Measurements from ENCODE around the gene DLK1.

The DLK1 gene

DNA sequence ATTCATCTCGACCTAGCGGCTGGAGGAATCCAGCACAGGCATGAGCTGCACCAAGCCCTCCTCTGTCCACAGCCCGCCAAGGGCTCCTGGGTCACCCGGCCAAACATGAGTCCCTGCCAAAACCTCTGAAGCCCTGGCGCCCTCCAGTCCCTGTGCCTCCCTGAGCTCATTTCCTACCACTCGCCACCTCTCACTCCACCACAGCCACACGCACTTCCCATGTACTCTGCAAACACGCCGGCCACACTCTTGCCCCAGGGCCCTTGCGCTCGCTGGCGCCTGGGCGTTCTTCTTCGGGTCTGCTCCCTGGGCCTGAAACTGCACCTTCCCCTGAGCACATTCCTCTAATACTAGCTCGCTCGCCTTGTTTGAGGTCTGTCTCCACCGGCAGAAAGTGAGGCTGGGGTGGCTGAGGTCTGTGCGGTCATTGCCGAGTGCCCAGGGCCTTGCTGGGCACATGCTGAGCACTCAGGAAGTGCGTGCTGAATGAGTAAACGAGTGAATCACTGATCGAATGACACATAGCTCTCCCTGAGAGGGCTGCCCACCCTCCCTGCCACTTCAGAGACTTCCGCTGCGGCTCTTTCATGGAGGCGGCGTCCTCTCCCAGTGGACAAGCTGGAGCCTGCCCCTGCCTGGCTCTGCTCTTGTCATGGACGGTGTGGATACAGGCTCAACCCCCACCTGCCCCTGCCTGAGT, 33.7 kb upstream of the DLK1 start:
- no peak for DNase-seq (ENCODE audit: extremely low read depth in 1 of 2, low read depth in 1 of 2)

DNA sequence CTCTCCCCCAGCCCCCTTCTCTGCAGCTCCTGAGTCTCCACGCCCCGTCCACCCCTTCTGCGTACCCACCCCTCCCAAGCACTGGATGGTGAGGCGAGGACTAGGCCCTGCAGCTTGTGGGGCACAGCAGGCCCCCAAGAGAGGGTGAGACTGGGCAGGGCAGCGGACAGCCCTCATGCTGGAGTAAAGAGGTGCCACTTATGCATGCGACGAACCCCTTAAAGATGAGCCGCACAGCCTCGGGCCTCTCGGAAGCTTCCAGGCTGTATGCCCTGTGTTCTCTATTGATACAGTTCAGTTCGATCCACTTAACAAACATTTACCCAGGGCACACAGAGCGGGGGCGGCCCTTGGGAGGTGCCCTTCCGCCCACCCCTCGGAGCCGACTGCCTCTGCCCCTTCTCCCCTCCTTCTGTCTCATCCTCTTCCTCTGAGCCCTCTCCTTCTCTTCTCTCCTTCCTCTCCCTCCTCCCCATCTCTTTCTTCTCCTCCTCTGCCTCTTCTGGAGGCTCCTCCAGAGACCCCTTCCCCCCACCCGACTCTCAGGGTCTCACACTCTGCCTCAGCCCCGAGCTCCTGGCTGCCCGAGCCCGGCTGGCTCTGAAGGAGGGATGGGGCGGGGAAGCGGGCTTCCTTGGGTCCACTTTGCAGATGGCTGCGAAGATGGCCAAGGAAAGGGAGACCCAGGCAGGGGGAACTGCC, 32.7 kb upstream of the DLK1 start:
- DNase-seq (ENCODE audit: extremely low read depth in 1 of 2, low read depth in 1 of 2), result no peak

- no peak for DNase-seq (ENCODE audit: extremely low read depth in 1 of 2, low read depth in 1 of 2)
Measured at GRCh38 chr14:100694579-100695422, 31.9 kb upstream of the DLK1 start.

GRCh38 chr14:100695423-100695738, 31.3 kb upstream of the DLK1 start:
- DNase-seq (ENCODE audit: extremely low read depth in 1 of 2, low read depth in 1 of 2), result no peak

- DNase-seq (ENCODE audit: extremely low read depth in 1 of 2, low read depth in 1 of 2), result no peak
Measured at GRCh38 chr14:100696008-100696407, 30.7 kb upstream of the DLK1 start.

DNA sequence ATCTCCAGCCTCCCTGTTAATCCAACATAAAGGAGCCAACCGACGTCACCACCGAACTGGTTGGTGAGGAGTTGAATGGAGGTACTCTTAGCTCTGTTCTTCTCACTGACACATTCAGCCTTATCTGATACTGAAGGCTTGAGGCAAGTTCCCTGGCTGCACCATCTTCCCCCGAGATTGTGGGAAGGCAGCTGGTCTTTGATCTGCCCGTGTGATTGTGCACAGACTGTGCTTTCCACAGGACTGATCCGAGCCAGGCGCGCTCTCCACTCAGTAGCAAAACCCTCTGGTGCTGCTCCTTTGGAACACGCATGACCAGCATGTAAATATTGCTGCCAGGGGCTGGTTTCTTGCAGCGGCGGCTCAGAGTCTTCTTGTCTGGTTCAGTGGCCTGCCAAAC, 30.1 kb upstream of the DLK1 start:
- DNase-seq (ENCODE audit: extremely low read depth in 1 of 2, low read depth in 1 of 2), result no peak

DNA sequence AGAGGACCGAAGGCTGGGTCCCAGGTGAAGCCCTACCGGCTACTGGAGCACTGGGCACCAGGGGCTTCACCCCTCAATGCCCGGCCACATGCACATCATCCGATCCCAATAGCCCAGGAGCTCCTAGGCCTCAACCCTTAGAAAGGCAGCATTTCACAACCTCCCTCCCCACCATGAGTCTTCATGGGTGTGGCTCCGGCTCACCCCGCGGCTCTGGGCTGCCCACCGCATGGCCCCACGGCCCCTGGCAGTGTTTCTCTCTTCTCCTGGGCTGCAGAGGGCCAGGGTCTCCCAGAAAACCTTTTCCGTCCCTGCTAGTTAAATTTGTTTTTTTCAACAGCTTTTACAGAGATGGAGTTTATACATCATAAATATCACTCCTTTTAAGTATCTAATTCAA, 28.6 kb upstream of the DLK1 start:
- no peak for DNase-seq (ENCODE audit: extremely low read depth in 1 of 2, low read depth in 1 of 2)

GRCh38 chr14:100698666-100699448, 27.8 kb upstream of the DLK1 start:
- no peak for DNase-seq (ENCODE audit: extremely low read depth in 1 of 2, low read depth in 1 of 2)

DNA sequence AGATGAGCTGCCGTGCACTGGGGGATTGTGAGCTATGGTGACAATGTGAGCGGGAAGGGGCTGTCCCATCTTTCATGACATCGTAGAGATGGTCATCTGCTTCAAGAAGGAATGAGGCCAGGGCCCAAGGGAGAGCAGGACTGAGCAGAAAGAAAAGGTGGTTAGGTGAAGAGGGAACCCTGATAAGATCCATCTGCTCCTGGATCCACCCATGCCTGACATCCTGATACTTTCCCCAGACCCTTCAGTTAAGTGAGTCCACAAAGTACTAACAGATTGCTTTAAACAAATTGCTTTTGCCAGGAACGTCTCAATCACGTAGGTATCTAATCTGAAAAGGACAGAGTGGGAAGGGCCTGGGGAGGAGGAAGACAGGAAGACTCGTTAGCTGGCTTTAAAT, 25.4 kb upstream of the DLK1 start:
- DNase-seq (ENCODE audit: extremely low read depth in 1 of 2, low read depth in 1 of 2), result no peak

DNA sequence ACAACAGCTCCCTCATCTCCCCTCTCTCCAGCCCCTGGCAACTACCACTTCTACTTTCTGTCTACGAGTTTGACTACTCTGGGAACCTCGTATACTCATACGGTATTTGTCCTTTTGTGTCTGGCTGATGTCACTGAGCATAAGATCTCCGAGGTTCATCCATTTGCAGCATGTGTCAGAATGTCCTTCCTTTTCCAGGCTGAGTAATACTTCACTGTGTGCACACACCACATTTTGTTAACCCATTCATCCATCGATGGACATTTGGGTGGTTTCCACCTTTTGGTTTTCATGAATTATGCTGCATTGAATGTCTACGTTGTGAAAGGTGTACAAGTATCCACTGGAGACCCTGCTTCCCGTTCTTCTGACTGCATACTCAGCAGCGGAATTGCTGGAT, 24.1 kb upstream of the DLK1 start:
- DNase-seq (ENCODE audit: extremely low read depth in 1 of 2, low read depth in 1 of 2), result no peak

GRCh38 chr14:100703386-100704220, 23.1 kb upstream of the DLK1 start:
- DNase-seq (ENCODE audit: extremely low read depth in 1 of 2, low read depth in 1 of 2), result no peak

GRCh38 chr14:100706200-100706599, 20.5 kb upstream of the DLK1 start:
- no peak for DNase-seq (ENCODE audit: extremely low read depth in 1 of 2, low read depth in 1 of 2)

- no peak for DNase-seq (ENCODE audit: extremely low read depth in 1 of 2, low read depth in 1 of 2)
Measured at GRCh38 chr14:100706860-100707259, 19.8 kb upstream of the DLK1 start.

DNA sequence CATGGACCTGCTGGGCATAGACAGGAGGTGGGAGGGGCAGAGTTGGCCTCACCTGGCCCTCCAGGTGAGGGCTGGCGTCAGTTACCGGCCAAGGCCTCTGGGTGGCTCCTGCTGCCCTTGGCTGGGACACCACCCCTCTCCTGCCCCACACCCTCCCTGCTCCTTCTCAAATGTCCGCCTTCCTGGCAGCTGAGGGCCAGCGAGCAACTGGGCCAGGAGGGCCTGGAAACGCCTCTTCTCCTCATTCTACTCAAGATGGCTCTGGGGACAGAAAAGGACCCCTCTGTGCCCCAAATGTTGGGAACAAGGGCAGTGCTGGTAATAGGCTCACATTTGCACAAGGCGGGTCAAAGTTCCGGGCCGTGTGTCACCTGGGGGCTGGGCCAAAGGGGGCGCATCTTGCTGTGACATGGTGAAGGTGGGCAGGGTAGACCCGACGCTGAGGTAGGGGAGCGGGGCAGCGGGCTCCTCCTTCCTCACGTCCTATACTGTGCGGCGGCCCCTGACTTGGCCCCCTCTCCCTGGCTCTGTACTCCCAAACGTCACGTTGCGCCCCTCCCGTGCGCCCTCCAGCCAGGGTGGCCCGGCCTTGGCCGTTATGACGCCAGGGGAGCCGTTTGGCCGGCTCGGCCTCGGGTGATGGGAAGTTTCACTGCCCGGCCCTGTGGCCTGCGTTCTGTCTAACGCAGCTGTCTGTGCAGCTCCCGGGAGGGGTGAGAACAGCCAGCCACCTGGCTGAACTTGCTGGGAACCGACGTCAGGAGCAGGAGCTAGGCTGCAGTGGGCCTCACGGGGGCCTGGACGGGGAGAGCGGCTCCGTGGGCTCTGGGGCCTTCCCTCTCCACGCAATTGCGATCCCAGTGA, 18.0 kb upstream of the DLK1 start:
- no peak for DNase-seq (ENCODE audit: extremely low read depth in 1 of 2, low read depth in 1 of 2)

- no peak for DNase-seq (ENCODE audit: extremely low read depth in 1 of 2, low read depth in 1 of 2)
Measured at GRCh38 chr14:100709289-100710284, 17.1 kb upstream of the DLK1 start.

DNA sequence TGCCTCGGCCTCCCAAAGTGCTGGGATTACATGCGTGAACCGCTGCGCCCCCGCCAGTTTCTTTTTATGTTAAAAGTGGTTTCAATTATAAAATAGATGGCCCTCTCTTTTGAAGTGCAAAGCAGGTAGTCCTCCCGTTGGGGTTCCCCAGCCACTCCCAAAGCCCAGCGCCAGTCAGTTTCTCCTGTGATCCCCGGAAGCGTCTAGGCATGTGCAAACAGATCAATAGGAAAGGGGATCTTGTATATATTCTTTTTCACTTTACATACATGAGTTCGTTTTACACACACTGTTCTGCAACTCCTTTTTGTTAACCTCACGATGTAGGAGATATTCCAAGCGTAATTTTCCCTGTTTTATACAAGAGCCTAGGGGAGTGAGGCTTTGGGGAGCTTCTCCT, 16.3 kb upstream of the DLK1 start:
- no peak for DNase-seq (ENCODE audit: extremely low read depth in 1 of 2, low read depth in 1 of 2)

- no peak for DNase-seq (ENCODE audit: extremely low read depth in 1 of 2, low read depth in 1 of 2)
Measured at GRCh38 chr14:100710826-100711462, 15.7 kb upstream of the DLK1 start.

DNA sequence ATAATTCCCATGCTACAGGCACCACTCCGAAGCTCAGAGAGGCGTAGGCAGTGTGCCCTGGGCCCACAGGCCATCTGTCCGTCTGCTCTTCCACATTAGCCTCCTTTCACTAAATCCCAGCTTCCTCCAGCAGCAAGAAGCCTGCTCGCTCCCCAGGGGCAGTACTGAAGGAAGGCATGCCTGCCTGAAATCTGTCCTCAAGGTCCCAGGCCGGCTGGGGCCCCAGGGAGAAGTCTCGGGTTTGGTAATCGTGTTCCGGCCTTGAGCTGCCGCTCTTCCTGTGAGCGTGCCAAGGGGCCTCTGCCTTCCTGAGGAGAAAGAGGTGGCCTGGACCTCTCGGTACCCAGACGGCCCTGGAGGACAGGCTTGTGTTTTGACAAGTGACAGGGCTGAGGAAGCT, 15.2 kb upstream of the DLK1 start:
- no peak for DNase-seq (ENCODE audit: extremely low read depth in 1 of 2, low read depth in 1 of 2)
